H54 (cell line): Measurements from ENCODE around the gene HS3ST3B1.
A peak's percentile ranks its signal among the peaks of the same experiment; 100 is the strongest.

ENCODE experiments used
- DNase-seq: peaks from one replicate; pipeline ENCODE4 v3.0.0; 2011; ENCODE audit warnings: low spot score, mixed read lengths; ENCODE audit not compliant: insufficient read length
- FAIRE-seq: peaks from 3 replicates; lab custom pipeline; 2011; peaks lifted over from hg19 to GRCh38; lab: Jason Lieb, UNC
- POLR2A ChIP-seq: IDR thresholded peaks from 2 replicates; pipeline ENCODE4 v1.6.1; 2011; ENCODE audit warnings: low read depth, mild to moderate bottlenecking, low read length

The HS3ST3B1 gene

DNA sequence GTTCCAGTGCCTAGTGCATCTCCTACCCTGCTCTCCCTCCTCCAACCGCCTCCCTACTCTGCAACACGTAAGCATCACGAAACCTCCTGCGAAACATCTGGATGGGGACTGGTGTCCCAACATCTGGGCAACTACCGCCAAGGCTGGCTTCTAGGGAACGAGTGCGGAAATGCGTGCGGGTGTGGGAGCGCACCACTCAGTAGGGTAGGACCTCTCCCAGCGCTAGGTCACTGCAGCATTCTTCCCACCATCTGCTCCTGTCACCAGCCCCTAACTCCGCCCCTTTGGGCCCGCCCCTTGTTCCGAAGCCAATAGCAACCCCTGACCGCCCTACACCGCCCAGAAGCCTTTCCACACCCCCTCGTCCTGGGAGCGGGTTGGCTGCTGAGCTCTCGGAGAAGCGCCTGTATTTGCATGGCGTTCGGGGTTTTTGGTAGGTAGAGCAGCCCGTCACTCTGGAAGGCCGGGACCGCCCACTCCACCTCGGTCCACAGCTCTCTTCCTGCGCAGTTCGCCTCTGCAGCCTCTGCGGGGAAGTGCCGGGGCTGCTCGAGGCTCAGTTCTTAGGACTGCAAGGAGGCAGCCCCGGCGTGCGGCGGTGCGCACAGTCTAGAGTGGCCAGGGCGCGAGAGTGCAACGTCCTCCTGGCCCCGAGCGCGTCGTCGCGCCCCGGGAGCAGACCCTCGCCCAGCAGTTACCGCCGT lies at the start of gene HS3ST3B1:
Gene HS3ST3B1, plus strand, starts transcription at position 507 of the 704 bp plus-strand sequence. CDS start 438 bp downstream, outside the sequence.
- FAIRE-seq, result peak; percentile 66
- peak; percentile 99 for DNase-seq
- TF ChIP-seq POLR2A, result peak; percentile 95

GRCh38 chr17:14261406-14261805 lies 39.5 kb upstream of the HS3ST3B1 start:
- FAIRE-seq (no peak), DNase-seq (no peak)
- TF ChIP-seq POLR2A, result no peak

DNA sequence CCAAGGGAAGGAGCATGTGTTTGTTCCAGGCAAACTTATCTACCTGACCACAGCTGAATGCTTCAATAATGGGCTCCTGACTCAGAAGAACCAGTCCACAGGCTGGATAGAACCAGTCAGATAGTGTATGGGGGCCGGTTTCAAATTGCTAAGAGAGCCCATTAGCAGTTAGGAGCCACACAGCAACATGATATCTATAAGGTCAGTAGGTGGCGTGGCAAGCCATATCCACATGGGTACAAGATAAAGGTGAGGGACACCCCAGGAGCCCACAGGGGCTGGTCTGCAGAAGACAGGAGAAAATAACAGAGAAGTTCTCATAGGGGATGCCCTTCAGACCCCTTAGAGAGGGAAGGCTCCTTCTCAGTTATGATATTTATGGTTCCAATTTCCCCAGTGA lies 32.6 kb upstream of the HS3ST3B1 start:
- FAIRE-seq (no peak), DNase-seq (no peak)
- no peak for TF ChIP-seq POLR2A

GRCh38 chr17:14269473-14269872 lies 31.4 kb upstream of the HS3ST3B1 start:
- DNase-seq (no peak), FAIRE-seq (no peak)
- TF ChIP-seq POLR2A, result no peak

DNA sequence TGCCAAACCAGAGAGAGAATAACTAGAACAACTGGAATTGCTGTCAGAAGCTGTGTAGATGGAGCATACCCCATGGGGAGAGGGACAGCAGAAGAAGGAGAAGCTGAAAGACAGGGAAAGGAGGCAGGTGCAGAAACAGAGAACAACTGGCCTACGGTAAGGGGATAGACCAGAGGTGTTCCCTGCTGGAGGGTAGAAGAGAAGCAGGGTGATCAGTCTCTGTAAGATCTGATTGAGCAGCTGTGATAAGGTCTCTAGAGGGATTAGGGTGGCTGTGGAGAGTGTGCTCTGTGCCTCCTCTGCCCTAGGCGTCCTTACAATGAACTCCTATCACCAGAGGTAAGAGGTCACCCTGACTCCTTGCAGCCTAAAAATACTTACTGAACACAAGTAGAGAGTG lies 30.4 kb upstream of the HS3ST3B1 start:
- TF ChIP-seq POLR2A, result no peak
- no peak for FAIRE-seq
- no peak for DNase-seq

DNA sequence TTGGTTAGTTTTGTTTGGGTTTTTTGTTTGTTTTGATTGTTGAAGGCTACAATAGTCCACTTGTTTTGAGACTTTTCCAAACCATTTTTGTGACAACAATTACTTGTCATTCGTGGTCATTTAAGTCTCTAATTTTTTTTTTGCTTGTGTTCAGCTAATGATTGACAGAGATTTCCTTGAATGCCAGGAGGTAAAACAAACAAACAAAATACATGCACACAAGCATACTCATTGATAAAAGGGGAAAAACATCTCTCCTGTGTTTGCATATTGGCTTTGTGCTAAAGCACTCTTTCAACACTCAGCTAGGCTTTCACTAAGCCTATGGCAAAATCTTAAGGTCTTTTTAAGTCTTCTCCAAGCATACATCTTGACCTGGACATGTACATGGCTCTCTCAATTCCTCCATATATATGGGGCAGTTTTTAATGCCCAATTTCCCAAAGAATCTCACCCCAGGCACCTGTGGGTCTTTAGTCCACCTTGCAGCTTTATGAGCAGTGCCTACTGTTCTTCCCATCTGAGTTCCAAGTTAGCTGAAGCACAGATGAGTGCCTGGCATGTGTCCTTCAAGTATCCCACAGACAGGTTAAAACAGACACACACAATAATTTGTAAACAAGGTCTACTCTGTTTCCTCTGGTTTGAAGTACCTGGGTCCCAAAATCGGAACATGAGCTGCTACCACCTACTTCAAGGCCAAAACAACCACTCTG lies 24.2 kb upstream of the HS3ST3B1 start:
- FAIRE-seq, result no peak
- TF ChIP-seq POLR2A, result no peak
- DNase-seq, result no peak

- no peak for DNase-seq
- TF ChIP-seq POLR2A, result no peak
- no peak for FAIRE-seq
These were observed 19.4 kb upstream of the HS3ST3B1 start for GRCh38 chr17:14281530-14281929.

- DNase-seq (no peak), FAIRE-seq (no peak)
- TF ChIP-seq POLR2A, result no peak
These were observed 18.2 kb upstream of the HS3ST3B1 start for GRCh38 chr17:14282726-14283125.

- TF ChIP-seq POLR2A, result no peak
- no peak for DNase-seq
- FAIRE-seq, result no peak
These were observed 11.7 kb upstream of the HS3ST3B1 start for GRCh38 chr17:14289162-14289561.

DNA sequence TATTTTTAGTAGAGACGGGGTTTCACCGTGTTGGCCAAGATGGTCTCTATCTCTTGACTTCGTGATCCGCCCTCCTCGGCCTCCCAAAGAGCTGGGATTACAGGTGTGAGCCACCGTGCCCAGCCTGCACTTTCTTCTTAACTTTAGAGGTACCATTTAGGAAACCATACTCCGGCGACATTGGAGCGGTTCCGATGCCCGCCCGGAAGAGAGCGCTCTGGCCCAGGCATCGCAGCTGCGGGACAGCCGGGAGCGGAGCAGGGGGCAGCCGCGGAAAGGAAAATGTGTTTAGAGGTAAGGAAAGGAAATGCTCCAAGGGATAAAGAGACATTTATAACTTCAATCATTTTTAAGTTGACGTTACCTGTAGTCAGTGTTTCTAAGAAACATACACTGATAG lies 6.0 kb upstream of the HS3ST3B1 start:
- FAIRE-seq, result no peak
- no peak for DNase-seq
- TF ChIP-seq POLR2A, result no peak

GRCh38 chr17:14295676-14296075 lies 5.2 kb upstream of the HS3ST3B1 start:
- FAIRE-seq, result no peak
- DNase-seq, result no peak
- TF ChIP-seq POLR2A, result no peak

GRCh38 chr17:14296166-14296910 lies 4.5 kb upstream of the HS3ST3B1 start:
- DNase-seq (no peak), FAIRE-seq (no peak)
- no peak for TF ChIP-seq POLR2A

DNA sequence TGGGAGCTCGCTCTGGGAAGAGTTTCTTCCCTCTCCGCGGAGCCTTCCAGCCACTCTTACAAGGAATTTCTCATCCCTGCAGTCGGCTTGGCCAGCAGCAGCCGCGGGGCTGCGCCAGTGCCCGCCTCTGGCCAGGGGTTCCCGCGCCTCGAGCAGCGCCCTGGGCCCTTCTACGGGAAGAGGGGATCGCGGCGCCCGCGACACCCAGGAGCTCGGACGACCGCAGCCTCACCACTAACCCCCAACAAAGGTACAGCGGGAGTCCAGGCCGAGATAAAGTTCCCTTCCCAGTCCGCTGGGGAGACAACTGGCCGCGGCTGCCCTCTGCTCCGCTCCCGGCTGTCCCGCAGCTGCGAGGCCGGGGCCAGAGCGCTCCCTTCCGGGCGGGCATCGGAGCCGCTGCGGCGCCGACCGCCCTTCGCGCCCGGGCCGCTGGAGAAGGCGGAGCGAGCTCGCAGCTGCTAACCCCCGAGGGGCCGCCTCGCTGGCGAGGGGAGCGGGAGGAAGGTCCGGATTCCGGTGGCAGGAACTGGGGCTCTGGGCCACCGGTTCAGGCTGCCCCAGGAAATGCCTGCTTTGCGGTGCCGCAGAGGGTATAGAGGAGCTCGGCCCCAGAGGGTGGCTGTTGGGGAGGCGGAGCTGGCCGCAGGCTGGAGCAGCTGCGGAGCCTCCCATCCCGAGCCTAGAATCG lies 3.6 kb upstream of the HS3ST3B1 start:
- TF ChIP-seq POLR2A, result peak; percentile 30; the same call in 1 of the 2 replicates
- no peak for DNase-seq
- no peak for FAIRE-seq

GRCh38 chr17:14298221-14298946 lies 2.5 kb upstream of the HS3ST3B1 start:
- FAIRE-seq (no peak), DNase-seq (no peak)

More at GRCh38 chr17:14298221-14298946, 2.5 kb upstream of the HS3ST3B1 start:
- TF ChIP-seq POLR2A, result no peak
